ENCODE results near the gene ANKRD13B. TPM values are rescaled to one million over a fixed set of nuclear protein-coding genes. Genes with fewer than 3 reads are reported as not detected.
"Not testable (repeated sequence)": the region's sequence is repeated elsewhere in the genome, so short reads cannot be mapped to it uniquely, and the experiment has no call there.

ANKRD13B gene
- total and polyA plus RNA-seq, 12 donors: 1.0 to 23.8 (median 5.4) TPM

DNA sequence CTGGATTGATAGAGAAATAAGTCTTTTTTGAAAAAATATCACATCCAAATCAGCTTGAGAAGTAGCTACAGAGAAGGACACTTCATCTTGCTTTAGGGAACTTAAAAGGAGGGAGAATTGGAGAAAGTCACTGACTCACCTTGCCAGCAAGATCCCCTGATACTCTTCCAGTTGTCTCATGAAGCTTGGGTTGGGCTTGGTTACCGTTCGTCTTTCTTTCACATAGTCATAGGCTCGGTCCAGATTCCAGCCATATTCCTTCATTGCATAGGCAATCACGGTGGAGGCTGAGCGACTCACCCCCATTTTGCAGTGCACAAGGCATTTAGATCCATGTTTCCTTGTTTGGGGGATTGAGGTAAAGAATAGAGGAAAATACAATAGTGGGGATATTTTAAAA lies 55.1 kb downstream of the ANKRD13B start:
- intact Hi-C loops (cut with DNase I): no loop called here
- no peaks in the 10 kb centered on the region for H3K9me3 ChIP-seq (replicated peaks in 1 of 3)
- no peak overlapping the region for H3K4me3 ChIP-seq
- DNase-seq: no peak
- H3K27me3 ChIP-seq: no peaks in the 10 kb centered on the region
- no peaks in the 10 kb centered on the region for H3K36me3 ChIP-seq (replicated peaks in 1 of 2)
- 89 to 95% (median 94%) methylated on average over 5 of the region's 5 CpGs for WGBS, 4 donors
- H3K4me1 ChIP-seq (replicated peaks in 1 of 2): peaks cover 4 to 23% of the 10 kb centered on the region in 2 donors
- TF ChIP-seq, protein P1, sequence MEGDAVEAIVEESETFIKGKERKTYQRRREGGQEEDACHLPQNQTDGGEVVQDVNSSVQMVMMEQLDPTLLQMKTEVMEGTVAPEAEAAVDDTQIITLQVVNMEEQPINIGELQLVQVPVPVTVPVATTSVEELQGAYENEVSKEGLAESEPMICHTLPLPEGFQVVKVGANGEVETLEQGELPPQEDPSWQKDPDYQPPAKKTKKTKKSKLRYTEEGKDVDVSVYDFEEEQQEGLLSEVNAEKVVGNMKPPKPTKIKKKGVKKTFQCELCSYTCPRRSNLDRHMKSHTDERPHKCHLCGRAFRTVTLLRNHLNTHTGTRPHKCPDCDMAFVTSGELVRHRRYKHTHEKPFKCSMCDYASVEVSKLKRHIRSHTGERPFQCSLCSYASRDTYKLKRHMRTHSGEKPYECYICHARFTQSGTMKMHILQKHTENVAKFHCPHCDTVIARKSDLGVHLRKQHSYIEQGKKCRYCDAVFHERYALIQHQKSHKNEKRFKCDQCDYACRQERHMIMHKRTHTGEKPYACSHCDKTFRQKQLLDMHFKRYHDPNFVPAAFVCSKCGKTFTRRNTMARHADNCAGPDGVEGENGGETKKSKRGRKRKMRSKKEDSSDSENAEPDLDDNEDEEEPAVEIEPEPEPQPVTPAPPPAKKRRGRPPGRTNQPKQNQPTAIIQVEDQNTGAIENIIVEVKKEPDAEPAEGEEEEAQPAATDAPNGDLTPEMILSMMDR (IDR thresholded peaks at IDR 0.05): no peak
- no peak for TF ChIP-seq POLR2A (IDR thresholded peaks at IDR 0.05)
- H3K27ac ChIP-seq: no peak overlapping the region

DNA sequence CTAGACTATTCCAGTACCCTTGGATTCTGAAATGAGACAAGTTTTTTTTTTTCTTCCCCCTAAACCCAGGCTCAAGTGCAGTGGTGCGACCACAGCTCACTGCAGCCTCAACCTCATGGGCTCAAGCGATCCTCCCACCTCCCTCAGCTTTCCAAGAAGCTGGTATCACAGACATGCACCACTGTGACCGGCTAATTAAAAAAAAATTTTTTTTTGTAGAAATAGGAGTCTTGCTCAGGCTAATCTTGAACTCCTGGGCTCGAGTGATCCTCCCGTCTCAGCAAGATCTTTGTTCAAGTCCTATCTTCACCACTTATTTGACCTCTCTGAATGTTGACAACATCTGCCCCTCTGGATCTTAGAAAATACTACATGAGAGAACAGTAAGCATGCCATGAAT lies 56.4 kb downstream of the ANKRD13B start:
- no peak for DNase-seq
- TF ChIP-seq POLR2A (IDR thresholded peaks at IDR 0.05): no peak
- TF ChIP-seq, protein P1 (IDR thresholded peaks at IDR 0.05): no peak
- intact Hi-C loops (cut with DNase I): no loop called here
- H3K27ac ChIP-seq: no peak overlapping the region
- no peaks in the 10 kb centered on the region for H3K27me3 ChIP-seq
- peaks cover 4 to 20% of the 10 kb centered on the region in 2 donors for H3K4me1 ChIP-seq (replicated peaks in 1 of 2)
- H3K9me3 ChIP-seq (replicated peaks in 1 of 3): no peaks in the 10 kb centered on the region
- no peaks in the 10 kb centered on the region for H3K36me3 ChIP-seq (replicated peaks in 1 of 2)
- no peak overlapping the region for H3K4me3 ChIP-seq
- 96 to 99% (median 98%) methylated on average over 5 of the region's 5 CpGs for WGBS, 4 donors

DNA sequence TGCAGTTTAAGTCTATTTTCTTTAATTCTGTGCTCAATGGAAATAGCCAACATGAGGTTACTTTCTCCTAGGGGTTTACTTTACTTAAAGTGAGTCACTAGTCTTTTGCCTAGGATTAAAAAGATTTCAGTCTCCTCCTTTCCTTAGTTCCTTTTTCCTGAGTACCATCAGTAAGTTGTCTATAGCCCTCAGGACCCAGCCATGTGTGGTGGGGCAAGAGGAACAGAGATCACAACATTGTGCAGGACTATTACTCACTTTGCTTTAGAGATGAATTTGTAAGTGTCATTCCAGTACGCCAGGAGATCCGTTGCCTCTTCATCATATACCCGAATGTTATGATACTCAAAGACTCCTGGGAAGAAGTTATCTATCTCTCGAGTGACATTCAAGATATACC lies 57.5 kb downstream of the ANKRD13B start:
- peaks cover 0 to under 1% of the 10 kb centered on the region in 2 donors for H3K36me3 ChIP-seq (replicated peaks in 1 of 2)
- no peak overlapping the region for H3K27ac ChIP-seq
- peaks cover under 1 to 17% of the 10 kb centered on the region in 2 donors for H3K4me1 ChIP-seq (replicated peaks in 1 of 2)
- no peak for DNase-seq
- H3K4me3 ChIP-seq: no peak overlapping the region
- intact Hi-C loops (cut with DNase I): no loop called here
- H3K27me3 ChIP-seq: no peaks in the 10 kb centered on the region
- no peaks in the 10 kb centered on the region for H3K9me3 ChIP-seq (replicated peaks in 1 of 3)
- TF ChIP-seq, protein P1 (IDR thresholded peaks at IDR 0.05): no peak
- no peak for TF ChIP-seq POLR2A (IDR thresholded peaks at IDR 0.05)
- WGBS, 4 donors: 83 to 92% (median 88%) methylated on average over 4 of the region's 4 CpGs

DNA sequence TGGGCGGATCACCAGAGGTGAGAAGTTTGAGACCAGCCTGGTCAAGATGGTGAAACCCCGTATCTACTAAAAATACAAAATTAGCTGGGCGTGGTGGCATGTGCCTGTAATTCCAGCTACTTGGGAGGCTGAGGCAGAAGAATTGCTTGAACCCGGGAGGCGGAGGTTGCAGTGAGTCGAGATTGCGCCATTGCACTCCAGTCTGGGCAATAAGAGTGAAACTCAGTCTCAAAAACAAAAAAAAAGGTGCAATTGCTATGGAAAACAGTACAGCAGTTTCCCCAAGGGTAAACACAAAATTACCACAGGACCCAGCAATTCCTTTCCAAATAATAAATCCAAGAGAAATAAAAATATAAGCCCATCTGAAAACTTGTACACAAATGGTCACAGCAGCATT lies 59.0 kb downstream of the ANKRD13B start:
- H3K4me3 ChIP-seq; H3K9me3 ChIP-seq (replicated peaks in 1 of 3); H3K27ac ChIP-seq; H3K27me3 ChIP-seq; DNase-seq; H3K4me1 ChIP-seq (replicated peaks in 1 of 2); intact Hi-C loops (cut with DNase I); H3K36me3 ChIP-seq (replicated peaks in 1 of 2): not testable (repeated sequence)
- 94 to 99% (median 97%) methylated on average over 7 of the region's 7 CpGs for WGBS, 4 donors

DNA sequence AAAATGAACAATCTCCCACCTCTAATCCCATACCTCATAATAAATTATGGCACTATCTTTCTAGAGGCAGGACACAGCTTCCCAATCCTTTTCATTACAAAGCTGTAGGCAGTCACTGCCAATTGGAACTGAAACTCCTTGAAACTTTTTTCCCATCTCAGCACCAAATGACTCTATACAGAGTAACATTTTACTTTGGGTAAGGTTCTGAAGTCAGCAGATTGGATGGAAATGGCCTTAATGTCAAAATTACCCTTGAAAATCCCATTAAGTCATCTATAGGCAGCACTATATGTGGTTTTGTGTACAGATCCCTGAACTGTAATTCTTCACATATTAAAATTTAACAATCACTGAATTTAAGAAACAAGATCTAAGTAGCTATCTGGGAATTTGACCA lies 60.0 kb downstream of the ANKRD13B start:
- TF ChIP-seq, protein P1 (IDR thresholded peaks at IDR 0.05): no peak
- no peak for TF ChIP-seq POLR2A (IDR thresholded peaks at IDR 0.05)
- peaks cover 0 to 8% of the 10 kb centered on the region in 2 donors for H3K36me3 ChIP-seq (replicated peaks in 1 of 2)
- no peaks in the 10 kb centered on the region for H3K27me3 ChIP-seq
- peaks cover 0 to 6% of the 10 kb centered on the region in 2 donors for H3K4me1 ChIP-seq (replicated peaks in 1 of 2)
- DNase-seq: no peak
- intact Hi-C loops (cut with DNase I): no loop called here
- no peaks in the 10 kb centered on the region for H3K9me3 ChIP-seq (replicated peaks in 1 of 3)
- H3K4me3 ChIP-seq: no peak overlapping the region
- no peak overlapping the region for H3K27ac ChIP-seq
